CD4-positive, alpha-beta T cell treated with Interferon gamma for 1 hour (primary cell): ENCODE measurements around the gene ZNF624.

ENCODE experiments used
- DNase-seq: peaks from one replicate; pipeline ENCODE4 v3.0.0-alpha.2; 2020

The ZNF624 gene

GRCh38 chr17:16589097-16589969 lies 64.3 kb downstream of the ZNF624 start:
- peak; percentile 90 for DNase-seq

- no peak for DNase-seq
Measured at GRCh38 chr17:16585796-16586195, 67.9 kb downstream of the ZNF624 start.

DNA sequence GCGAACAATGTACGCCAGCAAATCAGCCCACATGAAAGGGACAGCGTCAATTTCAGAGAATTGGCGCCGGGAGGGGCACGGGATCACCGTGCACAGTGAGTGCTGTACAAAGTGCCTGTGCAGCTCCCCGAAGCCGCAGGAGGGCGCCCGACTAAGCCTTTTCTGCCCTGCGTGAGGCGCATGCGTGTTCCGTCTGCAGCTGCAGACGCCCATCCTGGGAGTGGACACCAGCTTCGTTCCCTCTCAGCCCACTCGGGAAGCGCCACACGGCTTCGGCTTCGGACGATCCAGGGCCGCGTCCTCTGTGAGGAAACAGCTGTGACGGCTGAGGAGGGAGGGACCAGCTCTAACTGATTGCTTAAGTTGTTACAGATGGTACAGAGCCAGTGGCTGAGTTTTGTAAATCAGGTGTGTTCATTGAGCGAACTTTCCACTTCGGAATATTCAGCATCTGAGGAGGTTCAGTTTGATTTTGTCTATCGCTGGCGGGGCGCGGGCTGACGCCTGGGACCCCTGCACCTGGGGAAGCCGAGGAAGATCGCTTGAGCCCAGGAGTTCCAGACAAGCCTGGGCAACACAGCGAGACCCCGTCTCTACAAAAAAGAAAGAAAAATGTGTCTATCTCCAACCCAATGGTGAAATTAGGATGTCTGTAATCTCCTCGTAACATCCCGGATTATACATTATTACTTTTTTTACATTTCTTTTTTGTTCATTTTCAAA lies 69.2 kb downstream of the ZNF624 start:
- peak; percentile 92 for DNase-seq

- DNase-seq: no peak
Measured at GRCh38 chr17:16583781-16584180, 69.9 kb downstream of the ZNF624 start.

GRCh38 chr17:16573466-16573865 lies 80.2 kb downstream of the ZNF624 start:
- no peak for DNase-seq
